Activated naive CD8-positive, alpha-beta T cell (primary cell): Measurements from ENCODE around the gene ZNF821.
"Not testable (repeated sequence)": the region's sequence is repeated elsewhere in the genome, so short reads cannot be mapped to it uniquely, and the experiment has no call there.

ENCODE experiments used
- H3K27ac Mint-ChIP-seq: one replicate; pipeline ENCODE4 v1.8.0; 2021; ENCODE audit warnings: mixed read lengths
- H3K27me3 Mint-ChIP-seq: one replicate; pipeline ENCODE4 v1.8.0; 2021; ENCODE audit warnings: mixed read lengths
- H3K36me3 Mint-ChIP-seq: one replicate; pipeline ENCODE4 v1.8.0; 2021; ENCODE audit warnings: mixed read lengths
- H3K4me1 Mint-ChIP-seq: one replicate; pipeline ENCODE4 v1.8.0; 2021; ENCODE audit warnings: low read depth, mixed read lengths
- H3K4me3 Mint-ChIP-seq: one replicate; pipeline ENCODE4 v1.8.0; 2021; ENCODE audit warnings: mild to moderate bottlenecking, mixed read lengths
- H3K9me3 Mint-ChIP-seq: one replicate; pipeline ENCODE4 v1.8.0; 2021; ENCODE audit warnings: low read depth, mixed read lengths

The ZNF821 gene

DNA sequence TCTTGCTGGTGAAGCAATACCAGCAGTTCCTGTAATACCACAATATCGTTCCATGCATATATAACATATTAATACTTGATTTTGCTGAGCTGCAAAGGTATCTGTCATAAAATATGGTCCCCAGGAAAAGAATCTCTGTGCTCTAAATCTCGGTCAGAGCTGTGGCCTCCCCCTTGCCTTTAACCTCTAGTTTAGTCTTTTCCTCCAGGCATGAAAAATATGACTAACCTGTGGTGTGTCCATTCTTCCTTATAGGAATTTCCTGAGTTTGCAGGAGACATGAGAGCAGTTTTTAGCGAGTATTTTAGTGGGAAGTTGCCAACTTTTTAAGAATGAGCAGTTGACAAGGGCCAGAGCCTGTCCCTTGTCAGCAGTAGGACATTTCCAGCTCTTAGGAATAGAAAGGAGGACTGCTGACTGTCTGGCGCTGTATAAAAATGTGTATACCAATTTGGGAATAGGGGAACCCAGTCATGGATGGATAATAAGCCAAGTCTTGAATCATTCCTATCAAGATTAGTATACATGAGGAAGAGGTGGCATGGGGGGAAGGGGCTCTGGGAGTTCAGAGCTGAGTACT lies 29.5 kb downstream of the ZNF821 start:
- Mint-ChIP-seq H3K4me3 (no peak overlapping the region), H3K27ac (no peak overlapping the region), H3K27me3 (no peaks in the 10 kb centered on the region), H3K36me3 (peaks cover 5% of the 10 kb centered on the region), H3K4me1 (peaks cover 48% of the 10 kb centered on the region), H3K9me3 (no peaks in the 10 kb centered on the region)

DNA sequence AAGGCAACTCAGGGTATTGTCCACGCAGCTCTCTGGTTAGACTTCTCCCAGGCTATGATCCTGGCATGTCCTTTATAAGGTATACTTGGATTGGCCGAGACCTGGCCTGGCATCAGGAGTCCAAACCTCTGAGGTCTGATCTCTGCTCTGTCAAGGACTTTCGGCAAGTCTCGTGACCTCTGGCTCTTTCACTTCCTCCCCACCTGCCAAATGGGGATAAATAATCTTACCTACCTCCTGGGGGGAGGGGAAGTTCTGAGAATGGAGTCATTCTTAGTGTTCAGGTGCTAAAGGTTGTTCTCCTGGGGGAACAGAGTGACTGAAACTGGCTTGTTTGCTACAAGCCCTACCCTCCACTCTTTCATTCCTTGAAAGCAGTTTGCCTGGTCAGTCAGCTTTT lies 30.6 kb downstream of the ZNF821 start:
- Mint-ChIP-seq H3K9me3 (no peaks in the 10 kb centered on the region), H3K4me3 (no peak overlapping the region), H3K27ac (no peak overlapping the region), H3K36me3 (peaks cover 10% of the 10 kb centered on the region), H3K27me3 (no peaks in the 10 kb centered on the region), H3K4me1 (peaks cover 49% of the 10 kb centered on the region)

DNA sequence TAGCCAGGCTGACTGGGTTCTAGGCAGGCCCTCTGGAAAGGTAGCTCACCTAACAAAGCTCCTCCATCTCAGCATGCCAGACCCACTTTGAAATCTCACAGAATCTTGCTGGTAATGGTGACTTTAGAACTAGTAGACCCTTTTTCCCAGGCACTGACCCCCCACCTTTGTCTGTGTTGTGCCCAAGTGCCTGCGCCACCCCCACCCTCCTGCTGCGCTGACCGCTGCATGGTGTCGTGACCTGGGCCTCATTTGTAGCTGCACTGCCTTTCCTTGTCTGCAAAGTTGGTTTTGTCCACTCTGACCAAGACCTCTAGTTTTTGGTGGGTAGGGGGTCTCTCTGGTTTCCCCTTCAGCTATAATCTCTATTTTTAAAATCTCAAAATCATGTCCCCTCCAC lies 31.4 kb downstream of the ZNF821 start:
- Mint-ChIP-seq H3K4me3 (no peak overlapping the region), H3K4me1 (peaks cover 56% of the 10 kb centered on the region), H3K27ac (no peak overlapping the region), H3K36me3 (peaks cover 10% of the 10 kb centered on the region), H3K9me3 (no peaks in the 10 kb centered on the region), H3K27me3 (no peaks in the 10 kb centered on the region)

DNA sequence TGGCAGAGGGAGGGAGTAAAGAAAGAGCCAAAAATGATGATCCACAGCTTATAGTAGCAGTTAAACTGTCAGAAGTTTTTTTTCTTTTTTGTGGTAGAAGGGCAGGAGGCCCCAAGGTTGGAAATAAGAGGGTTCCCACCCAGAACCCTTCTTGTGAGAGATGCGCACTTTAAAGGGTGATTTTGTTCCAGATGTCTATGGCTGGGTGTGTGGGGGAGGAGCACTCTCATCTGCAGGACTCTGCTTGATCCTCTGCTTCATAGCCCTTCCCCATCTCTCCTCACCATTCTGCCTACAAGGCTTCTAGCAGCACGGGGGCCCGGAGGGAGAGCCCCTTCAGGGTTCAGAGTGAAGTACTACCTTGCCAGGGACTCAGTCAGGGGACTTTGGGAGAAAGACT lies 31.8 kb downstream of the ZNF821 start:
- H3K4me1 Mint-ChIP-seq, result peaks cover 60% of the 10 kb centered on the region
- H3K4me3 Mint-ChIP-seq, result no peak overlapping the region
- H3K9me3 Mint-ChIP-seq, result no peaks in the 10 kb centered on the region
- no peaks in the 10 kb centered on the region for H3K27me3 Mint-ChIP-seq
- H3K27ac Mint-ChIP-seq, result no peak overlapping the region
- H3K36me3 Mint-ChIP-seq, result peaks cover 10% of the 10 kb centered on the region

DNA sequence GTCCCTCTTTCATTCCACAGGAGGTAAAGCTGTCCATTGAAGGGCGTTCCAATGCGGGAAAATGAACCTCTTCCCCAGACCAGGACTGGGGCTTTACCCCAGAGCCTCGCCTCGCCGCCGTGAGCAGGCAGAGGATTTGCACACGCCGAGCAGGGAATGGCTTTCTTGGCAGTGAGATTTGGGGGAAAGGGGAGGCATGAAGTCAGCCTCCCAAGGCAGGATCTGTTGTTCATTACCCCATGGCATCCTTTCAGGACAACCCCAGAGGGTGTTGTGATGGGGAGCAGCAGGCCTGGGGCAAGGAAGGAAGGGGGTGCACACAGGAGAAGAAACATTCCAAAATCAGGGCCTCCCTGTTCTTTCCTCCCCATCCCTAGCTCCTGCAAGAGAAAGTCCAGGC lies 32.2 kb downstream of the ZNF821 start:
- Mint-ChIP-seq H3K9me3 (no peaks in the 10 kb centered on the region), H3K27ac (no peak overlapping the region), H3K27me3 (no peaks in the 10 kb centered on the region), H3K4me3 (no peak overlapping the region), H3K36me3 (peaks cover 10% of the 10 kb centered on the region), H3K4me1 (peaks cover 64% of the 10 kb centered on the region)

DNA sequence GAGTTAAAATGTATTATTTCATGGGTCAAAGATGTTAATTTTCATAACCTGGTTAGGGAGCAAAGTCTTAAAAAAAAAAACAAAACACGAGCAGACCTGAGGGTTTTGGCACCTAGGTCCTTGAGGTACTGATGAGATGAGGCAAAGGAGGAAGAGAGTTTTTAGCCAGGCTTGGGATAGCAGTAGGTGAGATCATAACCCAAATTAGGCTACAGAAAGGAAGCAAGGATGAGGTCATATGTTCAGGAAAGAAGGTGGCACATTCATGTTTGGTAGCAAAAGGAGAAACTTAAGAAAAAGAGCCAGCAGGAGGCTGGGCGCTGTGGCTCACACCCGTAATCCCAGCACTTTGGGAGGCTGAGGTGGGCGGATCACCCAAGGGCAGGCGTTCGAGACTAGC lies 35.4 kb downstream of the ZNF821 start:
- Mint-ChIP-seq H3K9me3 (no peaks in the 10 kb centered on the region), H3K4me3 (no peak overlapping the region), H3K36me3 (peaks cover 10% of the 10 kb centered on the region), H3K27ac (no peak overlapping the region), H3K27me3 (no peaks in the 10 kb centered on the region), H3K4me1 (peaks cover 46% of the 10 kb centered on the region)

DNA sequence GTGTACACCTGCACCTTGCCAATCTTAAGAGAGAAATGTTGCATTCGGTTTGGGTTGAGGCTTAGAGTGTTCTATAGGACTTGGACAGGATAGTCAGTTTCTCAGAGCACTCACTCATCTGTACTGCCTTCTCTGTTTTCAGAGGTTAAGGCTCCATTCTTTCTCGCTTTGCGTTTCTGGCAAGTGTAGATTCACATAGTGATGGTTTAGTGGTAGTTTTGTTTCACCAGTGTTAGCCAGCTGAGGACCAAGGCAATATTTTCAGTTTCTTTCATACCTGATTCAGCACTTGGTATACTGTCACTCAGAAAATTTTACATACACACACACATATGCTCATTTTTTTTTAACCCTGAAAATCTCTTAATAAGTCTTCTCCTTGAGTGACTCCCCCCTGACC lies 36.9 kb downstream of the ZNF821 start:
- peaks cover 10% of the 10 kb centered on the region for H3K36me3 Mint-ChIP-seq
- H3K9me3 Mint-ChIP-seq, result no peaks in the 10 kb centered on the region
- H3K27me3 Mint-ChIP-seq, result no peaks in the 10 kb centered on the region
- H3K4me1 Mint-ChIP-seq, result peaks cover 41% of the 10 kb centered on the region
- peak overlapping the region; percentile 93 for H3K4me3 Mint-ChIP-seq
- peak overlapping the region; percentile 83 for H3K27ac Mint-ChIP-seq

DNA sequence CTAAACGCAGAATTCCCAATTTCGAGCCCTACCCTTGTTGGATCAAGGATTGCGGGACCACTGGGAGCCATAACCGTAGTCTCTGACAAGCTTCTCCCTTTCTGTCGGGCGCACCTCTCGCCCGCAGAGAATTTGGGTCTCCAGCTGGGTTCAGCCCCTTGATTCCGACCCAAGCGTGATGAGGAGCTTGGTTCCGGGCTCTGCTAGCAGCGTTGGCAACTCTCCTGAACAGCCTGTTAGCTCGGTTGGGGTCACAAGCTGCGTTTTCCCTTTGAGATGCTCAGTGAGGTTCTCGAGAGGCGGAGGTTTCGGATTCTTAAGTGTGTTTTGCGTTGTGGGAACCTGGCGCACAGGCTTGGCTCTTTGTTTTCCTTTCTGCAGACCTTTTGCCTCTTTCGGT lies 37.6 kb downstream of the ZNF821 start:
- Mint-ChIP-seq H3K36me3 (peaks cover 10% of the 10 kb centered on the region), H3K4me3 (peak overlapping the region; percentile 93)

DNA sequence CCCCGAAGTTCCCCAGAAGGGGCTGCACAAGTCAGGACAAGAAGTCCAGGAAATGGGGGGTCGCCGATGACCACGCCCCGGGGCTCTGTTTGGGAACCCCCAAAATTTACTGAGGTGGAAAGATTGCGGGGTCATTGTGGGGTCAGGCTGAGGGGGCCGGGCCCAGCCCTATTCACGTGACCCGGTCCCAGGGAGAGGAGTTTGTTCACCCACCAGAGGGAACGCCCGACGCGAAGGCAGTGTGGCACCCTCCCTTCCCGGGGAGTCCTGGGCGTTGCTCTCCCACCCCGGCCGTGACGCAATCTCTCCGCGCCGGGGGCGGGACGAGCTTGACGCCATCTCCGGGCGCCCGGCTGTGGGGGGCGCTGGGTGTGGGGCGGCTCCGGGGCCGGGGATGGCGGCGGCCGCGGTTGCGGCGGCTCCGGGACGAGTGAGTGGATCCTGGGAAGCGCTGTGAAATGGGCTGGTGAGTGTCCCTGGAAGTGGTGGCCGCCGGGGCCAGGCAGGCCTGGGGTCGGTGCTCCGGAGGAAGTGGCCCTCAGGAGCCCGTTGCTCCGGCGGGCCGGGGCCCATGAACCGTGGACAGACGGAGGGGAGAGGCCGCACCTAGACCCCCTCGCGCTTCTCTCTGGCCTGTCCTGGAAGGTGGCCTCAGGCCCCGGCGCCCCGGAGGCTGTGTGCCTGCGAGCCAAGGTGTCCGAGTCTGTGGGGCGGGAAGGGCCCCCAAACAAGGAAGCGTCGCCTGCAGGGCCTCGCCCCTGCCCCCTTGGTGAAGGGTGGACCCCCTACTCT lies 38.1 kb downstream of the ZNF821 start, which contains the start of gene ATXN1L:
TSS of gene ATXN1L (plus strand) at position 338 of the 792 bp plus-strand sequence. CDS start 3,765 bp downstream, outside the sequence.
- H3K4me3 Mint-ChIP-seq, result peak within 1 kb of the TSS; percentile 93
- H3K36me3 Mint-ChIP-seq, result peaks cover 10% of the 10 kb centered on the region
- no peaks in the 10 kb centered on the region for H3K27me3 Mint-ChIP-seq
- H3K4me1 Mint-ChIP-seq, result peaks cover 38% of the 10 kb centered on the region
- H3K9me3 Mint-ChIP-seq, result no peaks in the 10 kb centered on the region
- peak within 1 kb of the TSS; percentile 89 for H3K27ac Mint-ChIP-seq

More for the DNA sequence above, 37.6 kb downstream of the ZNF821 start:
- peak overlapping the region; percentile 83 for H3K27ac Mint-ChIP-seq
- no peaks in the 10 kb centered on the region for H3K27me3 Mint-ChIP-seq
- H3K4me1 Mint-ChIP-seq, result peaks cover 40% of the 10 kb centered on the region
- no peaks in the 10 kb centered on the region for H3K9me3 Mint-ChIP-seq

DNA sequence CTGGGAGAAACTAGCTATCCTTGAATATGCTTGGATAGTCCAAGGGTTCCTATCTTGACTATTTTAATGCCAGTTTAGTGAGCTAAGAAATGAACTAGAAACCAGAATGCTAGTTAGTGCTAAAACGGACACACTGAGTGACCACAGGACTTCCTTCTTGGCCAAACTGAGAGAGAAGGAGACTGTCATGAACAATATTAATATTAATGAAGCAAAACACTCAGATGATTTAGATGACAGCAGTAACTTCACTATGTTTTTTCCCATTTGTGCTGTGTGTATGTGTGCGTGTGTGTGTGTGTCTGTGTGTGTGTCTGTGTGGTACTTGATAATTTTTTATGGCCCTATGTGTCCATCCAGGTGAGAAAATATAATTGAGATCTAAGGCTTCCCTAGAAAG lies 40.4 kb downstream of the ZNF821 start:
- no peaks in the 10 kb centered on the region for H3K27me3 Mint-ChIP-seq
- peak overlapping the region; percentile 9 for H3K4me3 Mint-ChIP-seq
- peaks cover 1% of the 10 kb centered on the region for H3K36me3 Mint-ChIP-seq
- H3K27ac Mint-ChIP-seq, result no peak overlapping the region
- peaks cover 31% of the 10 kb centered on the region for H3K4me1 Mint-ChIP-seq
- H3K9me3 Mint-ChIP-seq, result no peaks in the 10 kb centered on the region

DNA sequence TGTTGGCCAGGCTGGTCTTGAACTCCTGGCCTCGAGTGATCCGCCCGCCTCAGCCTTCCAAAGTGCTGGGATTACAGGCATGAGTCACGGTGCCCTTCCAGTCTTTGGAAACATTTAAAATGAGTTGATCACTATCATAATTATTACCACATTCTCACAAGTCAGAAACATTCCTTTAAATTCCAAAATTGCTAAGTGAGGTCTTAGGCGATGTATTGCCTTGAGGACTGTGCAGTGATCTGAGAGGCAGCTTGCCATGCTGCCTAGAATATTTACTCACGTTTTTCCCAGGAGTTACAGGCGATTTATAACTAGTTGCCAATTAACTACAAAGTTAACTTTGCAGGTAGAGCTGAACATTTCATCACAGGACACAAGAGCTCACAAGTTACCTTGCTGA lies 43.9 kb downstream of the ZNF821 start:
- H3K4me1 Mint-ChIP-seq, result peaks cover 7% of the 10 kb centered on the region
- H3K36me3 Mint-ChIP-seq, result no peaks in the 10 kb centered on the region
- no peaks in the 10 kb centered on the region for H3K27me3 Mint-ChIP-seq
- H3K4me3 Mint-ChIP-seq, result no peak overlapping the region
- H3K27ac Mint-ChIP-seq, result no peak overlapping the region
- no peaks in the 10 kb centered on the region for H3K9me3 Mint-ChIP-seq

DNA sequence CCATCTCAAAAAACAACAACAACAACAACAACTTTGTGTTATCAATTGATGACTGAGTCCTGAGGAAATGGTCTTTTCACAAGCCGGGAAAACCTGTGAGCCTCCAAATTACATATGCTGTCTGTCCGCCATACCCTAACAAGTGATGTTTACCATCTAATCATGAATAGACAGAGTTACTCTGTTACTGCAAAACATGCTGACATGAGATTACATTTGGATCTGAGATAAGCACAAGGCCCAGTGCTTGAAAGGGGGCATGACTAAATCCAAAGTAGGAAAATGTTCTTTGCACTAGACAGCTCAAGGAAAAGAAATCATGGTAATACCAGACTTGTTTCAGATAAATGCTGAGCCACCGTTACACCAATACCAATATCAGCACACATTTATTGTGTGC lies 46.8 kb downstream of the ZNF821 start:
- no peak overlapping the region for H3K27ac Mint-ChIP-seq
- H3K36me3 Mint-ChIP-seq, result no peaks in the 10 kb centered on the region
- H3K4me1 Mint-ChIP-seq, result peaks cover 3% of the 10 kb centered on the region
- no peaks in the 10 kb centered on the region for H3K27me3 Mint-ChIP-seq
- no peak overlapping the region for H3K4me3 Mint-ChIP-seq
- no peaks in the 10 kb centered on the region for H3K9me3 Mint-ChIP-seq

DNA sequence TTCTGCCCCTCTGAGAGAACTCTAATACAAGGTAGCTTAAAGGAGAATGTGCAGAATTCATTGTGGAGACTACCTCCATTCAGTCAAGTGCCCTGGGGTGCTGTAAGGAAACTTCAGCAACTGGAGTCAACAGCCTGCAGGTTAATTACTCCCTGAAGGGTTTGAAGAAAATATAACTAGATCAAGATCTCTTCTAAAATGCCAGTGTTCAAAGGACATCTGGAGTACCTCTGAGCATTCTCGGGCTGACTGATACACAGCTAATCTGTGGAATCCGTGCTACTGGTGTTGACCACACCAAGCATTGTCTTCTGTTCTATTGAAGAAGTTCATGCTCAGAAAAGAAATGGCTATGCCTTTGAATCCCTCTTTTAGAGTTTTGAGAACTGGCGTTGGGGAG lies 49.7 kb downstream of the ZNF821 start:
- no peaks in the 10 kb centered on the region for H3K4me1 Mint-ChIP-seq

DNA sequence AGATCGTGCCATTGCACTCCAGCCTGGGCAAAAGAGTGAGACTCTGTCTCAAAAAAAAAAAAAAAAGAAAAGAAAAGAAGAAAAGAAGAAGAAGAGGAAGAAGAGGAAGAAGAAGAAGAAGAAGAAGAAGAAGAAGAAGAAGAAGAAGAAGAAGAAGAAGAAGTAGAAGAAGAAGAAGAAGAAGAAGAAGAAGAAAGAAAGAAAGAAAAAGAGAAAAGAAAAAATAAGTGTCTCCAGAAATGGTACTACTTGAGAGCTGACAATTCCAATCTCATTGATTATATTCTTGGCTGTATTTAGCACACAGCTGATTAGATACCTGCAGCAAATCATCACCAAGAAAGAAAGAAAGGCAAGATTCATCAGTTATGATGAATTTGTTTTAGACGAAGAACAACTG lies 51.9 kb downstream of the ZNF821 start:
- not testable (repeated sequence) for H3K4me1 Mint-ChIP-seq, H3K27me3 Mint-ChIP-seq, H3K27ac Mint-ChIP-seq, H3K9me3 Mint-ChIP-seq, H3K36me3 Mint-ChIP-seq, H3K4me3 Mint-ChIP-seq

More for the DNA sequence above, 49.7 kb downstream of the ZNF821 start:
- no peaks in the 10 kb centered on the region for H3K9me3 Mint-ChIP-seq
- H3K4me3 Mint-ChIP-seq, result no peak overlapping the region
- no peak overlapping the region for H3K27ac Mint-ChIP-seq
- no peaks in the 10 kb centered on the region for H3K36me3 Mint-ChIP-seq
- no peaks in the 10 kb centered on the region for H3K27me3 Mint-ChIP-seq

DNA sequence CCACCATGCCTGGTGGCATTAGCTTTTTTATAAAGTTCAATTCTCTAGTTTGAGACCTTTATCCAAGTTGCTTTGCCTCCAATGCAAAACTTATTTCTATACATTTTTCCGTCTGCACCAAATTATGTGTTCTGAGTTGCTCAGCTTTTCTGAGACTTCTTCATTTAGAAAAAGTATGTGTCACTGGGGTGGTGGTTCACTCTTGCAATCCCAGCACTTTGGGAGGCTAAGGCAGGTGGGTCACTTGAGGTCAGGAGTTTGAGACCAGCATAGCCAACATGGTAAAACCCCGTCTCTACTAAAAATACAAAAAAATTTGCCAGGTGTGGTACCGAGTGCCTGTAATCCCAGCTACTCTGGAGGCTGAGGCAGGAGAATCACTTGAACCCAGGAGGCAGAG lies 52.3 kb downstream of the ZNF821 start:
- H3K9me3 Mint-ChIP-seq, H3K36me3 Mint-ChIP-seq, H3K4me3 Mint-ChIP-seq, H3K27ac Mint-ChIP-seq, H3K4me1 Mint-ChIP-seq, H3K27me3 Mint-ChIP-seq: not testable (repeated sequence)

DNA sequence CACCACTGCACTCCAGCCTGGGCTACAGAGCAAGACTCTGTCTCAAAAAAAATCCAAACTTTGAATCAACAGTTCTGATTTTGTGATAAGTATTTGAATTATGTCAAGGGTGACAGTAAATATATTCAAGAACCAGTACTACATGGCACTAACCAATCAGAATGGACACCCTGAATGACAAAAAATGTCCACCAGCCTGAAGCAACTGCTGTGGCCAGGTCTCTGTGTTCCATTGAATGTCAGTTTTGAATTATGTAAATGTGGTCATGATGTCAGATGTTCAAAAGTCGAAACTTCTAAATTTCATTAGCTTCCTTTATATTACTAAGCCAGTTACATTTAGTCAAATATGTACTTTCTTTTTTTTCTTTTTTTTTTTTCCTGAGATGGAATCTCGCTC lies 53.6 kb downstream of the ZNF821 start:
- H3K27ac Mint-ChIP-seq, result no peak overlapping the region
- H3K4me3 Mint-ChIP-seq, result no peak overlapping the region
- no peaks in the 10 kb centered on the region for H3K4me1 Mint-ChIP-seq
- peaks cover 7% of the 10 kb centered on the region for H3K36me3 Mint-ChIP-seq
- no peaks in the 10 kb centered on the region for H3K27me3 Mint-ChIP-seq
- no peaks in the 10 kb centered on the region for H3K9me3 Mint-ChIP-seq
